GDM1 (cell line): ENCODE measurements around the gene ELK3.
"Not testable (repeated sequence)": the region's sequence is repeated elsewhere in the genome, so short reads cannot be mapped to it uniquely, and the experiment has no call there.

Experiments used
- DNase-seq: peaks from one replicate; lab custom pipeline; 2025; lab: John Stamatoyannopoulos, UW

ELK3 gene

GRCh38 chr12:96305665-96306064 lies 111.5 kb downstream of the ELK3 start:
- no peak for DNase-seq

GRCh38 chr12:96308881-96309280 lies 114.7 kb downstream of the ELK3 start:
- DNase-seq = no peak

GRCh38 chr12:96310067-96310466 lies 115.9 kb downstream of the ELK3 start:
- DNase-seq = no peak

DNA sequence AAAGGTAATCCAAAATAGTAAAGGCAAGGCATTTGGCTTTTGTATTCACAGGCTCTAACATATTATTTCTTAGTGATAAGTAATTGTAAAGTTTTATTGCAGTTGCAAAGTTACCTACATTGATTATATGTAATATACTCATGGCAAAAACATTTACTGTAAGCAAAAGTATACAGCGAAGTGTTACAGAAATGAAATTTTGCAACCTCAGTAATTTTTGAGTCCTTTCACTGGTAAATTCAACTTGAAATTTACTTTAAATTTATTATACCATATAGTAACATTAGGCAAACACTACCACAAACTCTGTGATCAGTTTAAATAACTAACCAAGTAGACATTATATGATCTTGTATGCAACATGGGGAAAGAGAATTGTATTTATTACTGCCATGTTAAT lies 117.0 kb downstream of the ELK3 start:
- DNase-seq = no peak

DNA sequence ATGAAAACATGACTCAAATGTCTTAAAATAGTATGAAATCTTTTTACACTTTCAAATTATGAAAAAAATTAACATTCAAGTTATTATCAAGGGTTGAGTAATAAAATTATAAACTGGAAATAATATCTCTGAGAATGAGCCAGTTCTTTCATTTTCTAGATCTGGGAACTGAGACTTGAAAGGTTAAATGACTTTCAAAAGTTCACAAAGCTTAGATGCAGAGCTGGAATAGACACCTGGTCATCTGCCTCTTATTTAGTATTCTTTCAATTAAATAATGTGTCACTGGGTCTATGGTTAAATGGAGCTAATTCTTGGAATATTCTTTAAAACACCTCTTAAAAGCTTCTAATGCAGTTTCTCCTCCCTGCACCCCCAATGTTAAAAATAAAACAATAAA lies 119.4 kb downstream of the ELK3 start:
- no peak for DNase-seq

GRCh38 chr12:96314723-96315122 lies 120.5 kb downstream of the ELK3 start:
- no peak for DNase-seq

DNA sequence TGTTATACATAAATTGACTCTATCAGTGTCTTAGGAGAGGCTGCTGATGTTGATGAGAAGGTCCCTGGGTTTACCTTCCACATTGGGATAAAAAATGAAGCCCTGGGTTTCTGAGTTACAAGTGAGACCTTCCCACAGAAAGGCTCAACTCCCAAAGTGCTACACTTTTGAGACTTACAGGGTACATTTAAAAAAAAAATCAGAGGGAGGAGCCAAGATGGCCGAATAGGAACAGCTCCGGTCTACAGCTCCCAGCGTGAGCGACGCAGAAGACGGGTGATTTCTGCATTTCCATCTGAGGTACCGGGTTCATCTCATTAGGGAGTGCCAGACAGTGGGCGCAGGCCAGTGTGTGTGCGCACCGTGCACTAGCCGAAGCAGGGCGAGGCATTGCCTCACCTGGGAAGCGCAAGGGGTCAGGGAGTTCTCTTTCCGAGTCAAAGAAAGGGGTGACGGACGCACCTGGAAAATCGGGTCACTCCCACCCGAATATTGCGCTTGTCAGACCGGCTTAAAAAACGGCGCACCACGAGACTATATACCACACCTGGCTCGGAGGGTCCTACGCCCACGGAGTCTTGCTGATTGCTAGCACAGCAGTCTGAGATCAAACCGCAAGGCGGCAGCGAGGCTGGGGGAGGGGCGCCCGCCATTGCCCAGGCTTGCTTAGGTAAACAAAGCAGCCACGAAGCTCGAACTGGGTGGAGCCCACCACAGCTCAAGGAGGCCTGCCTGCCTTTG lies 121.7 kb downstream of the ELK3 start:
- not testable (repeated sequence) for DNase-seq

- DNase-seq = not testable (repeated sequence)
These were observed 123.6 kb downstream of the ELK3 start for GRCh38 chr12:96317801-96318200.
